GM19372 (cell line): ENCODE data around the gene HMX2.
"Not testable (repeated sequence)": the region's sequence is repeated elsewhere in the genome, so short reads cannot be mapped to it uniquely, and the experiment has no call there.

Experiments used
- ATAC-seq: cut with Tn5 transposase; IDR thresholded peaks from one replicate; pipeline ENCODE4 v1.9.1; 2021; ENCODE audit warnings: mild to moderate bottlenecking, low read depth, moderate library complexity; ENCODE audit not compliant: unreplicated experiment

HMX2 gene

DNA sequence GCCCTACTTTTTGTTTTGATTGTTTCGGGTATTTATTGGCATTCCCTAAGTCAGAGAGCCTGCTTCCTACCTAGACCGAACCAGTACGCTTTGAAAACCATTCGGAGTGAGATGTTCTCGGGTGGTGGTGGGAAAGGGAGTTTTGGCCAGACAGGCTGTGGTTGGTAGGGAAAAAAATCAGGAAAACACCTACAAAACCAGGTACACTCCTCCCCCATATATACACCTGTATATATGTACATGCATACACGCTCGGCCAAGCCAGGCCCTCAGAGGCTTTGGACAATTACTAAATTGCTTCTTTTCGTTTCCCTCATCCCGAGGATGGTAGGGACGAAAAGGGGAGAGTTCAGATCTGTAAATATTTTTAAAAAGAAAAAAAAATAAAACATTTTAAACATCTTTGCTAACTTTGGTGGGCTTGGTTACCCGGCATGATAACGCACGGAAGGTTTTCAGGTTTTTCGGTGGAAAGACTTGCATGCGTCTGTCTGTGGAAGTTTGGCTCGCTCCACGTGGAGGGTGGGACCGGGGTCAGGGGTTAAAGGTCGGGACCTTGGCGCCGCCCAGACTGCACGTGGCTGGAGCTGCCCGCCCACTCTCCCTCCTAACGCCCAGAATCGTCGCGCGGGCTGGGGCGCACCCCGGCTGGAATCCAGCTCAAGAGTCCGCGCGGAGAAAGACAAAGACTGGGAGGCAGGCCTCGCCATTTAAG lies 2.5 kb downstream of the HMX2 start:
- ATAC-seq = no peak

- no peak for ATAC-seq
Observed at GRCh38 chr10:123150986-123151736, 3.2 kb downstream of the HMX2 start.

- ATAC-seq = no peak
Observed at GRCh38 chr10:123151737-123152135, 3.8 kb downstream of the HMX2 start.

- no peak for ATAC-seq
Observed at GRCh38 chr10:123153486-123154091, 5.7 kb downstream of the HMX2 start.

- ATAC-seq = peak; percentile 92
Observed at GRCh38 chr10:123154092-123154710, 6.3 kb downstream of the HMX2 start, which contains the start of gene BUB3. TSS of gene BUB3 (plus strand) at chr10:123154402. CDS start at chr10:123154918, 516 bp downstream.

DNA sequence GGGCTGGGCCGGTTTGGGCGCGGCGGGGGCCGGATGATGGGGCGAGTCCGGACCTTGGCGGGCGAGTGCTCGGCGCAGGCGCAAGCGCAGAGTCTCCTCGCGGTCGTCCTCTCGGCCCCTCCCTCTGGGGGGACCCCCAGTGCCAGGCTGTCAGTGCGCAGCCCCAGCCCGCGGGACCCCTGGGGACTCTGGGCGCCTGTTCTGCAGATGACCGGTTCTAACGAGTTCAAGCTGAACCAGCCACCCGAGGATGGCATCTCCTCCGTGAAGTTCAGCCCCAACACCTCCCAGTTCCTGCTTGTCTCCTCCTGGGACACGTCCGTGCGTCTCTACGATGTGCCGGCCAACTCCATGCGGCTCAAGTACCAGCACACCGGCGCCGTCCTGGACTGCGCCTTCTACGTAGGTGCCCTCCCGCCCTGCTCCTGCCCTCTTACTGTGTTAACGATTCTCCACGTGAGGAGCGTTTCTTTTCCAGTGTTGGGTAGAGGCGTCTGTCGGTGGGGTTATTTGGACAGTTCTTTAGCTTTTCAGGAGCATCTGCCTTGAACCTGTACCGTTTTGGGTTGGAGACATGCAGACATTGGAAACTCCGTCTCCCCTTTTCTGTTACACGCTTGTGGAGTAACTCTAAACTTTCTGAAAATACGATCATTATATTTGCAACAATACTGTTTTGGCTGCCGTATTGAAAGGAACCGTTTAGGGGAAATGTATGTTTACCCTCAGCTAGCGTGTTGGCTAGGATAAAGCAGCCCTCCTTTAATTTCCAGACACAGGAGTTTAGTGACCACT lies 7.0 kb downstream of the HMX2 start:
- ATAC-seq = peak; percentile 46

- no peak for ATAC-seq
Observed at GRCh38 chr10:123156078-123156477, 8.1 kb downstream of the HMX2 start.

DNA sequence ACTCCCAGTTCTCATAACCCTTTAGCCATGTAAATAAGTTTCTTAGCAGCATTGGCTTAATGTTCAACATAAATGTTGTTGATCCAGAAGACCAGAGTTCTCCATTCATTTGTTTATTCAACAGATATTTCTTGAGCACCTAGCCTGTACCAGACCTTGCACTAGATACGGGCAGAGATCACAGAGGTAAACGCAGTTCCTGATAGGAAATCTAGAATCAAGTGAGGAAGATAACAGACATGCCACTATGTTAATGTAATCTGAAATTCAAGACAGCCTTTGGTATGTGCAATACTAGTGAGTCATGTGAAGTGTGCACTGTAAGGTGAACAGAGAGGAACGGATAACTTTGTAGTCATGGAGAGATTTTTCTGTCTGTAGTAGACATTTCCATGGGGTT lies 9.3 kb downstream of the HMX2 start:
- no peak for ATAC-seq

DNA sequence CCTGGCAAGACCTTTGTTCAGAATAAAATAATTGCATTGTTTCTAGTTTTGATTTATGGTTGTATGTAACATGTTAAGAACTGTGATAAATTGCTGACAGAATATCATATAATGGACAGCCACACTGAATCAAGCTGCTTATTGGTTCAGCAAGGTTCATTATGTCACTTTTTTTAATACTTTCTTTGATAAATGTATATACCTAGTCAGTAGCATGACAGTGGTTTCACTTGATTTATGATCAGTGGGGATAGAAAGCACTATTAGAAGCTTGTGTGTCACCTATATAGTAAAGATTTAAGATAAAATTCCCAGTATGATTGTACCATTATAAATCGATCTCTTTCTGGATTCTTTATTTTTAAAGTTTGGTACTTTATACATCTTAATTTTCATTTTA lies 10.7 kb downstream of the HMX2 start:
- no peak for ATAC-seq

- no peak for ATAC-seq
Observed at GRCh38 chr10:123160311-123160980, 12.5 kb downstream of the HMX2 start.

- no peak for ATAC-seq
Observed at GRCh38 chr10:123164319-123164718, 16.4 kb downstream of the HMX2 start.

- ATAC-seq = no peak
Observed at GRCh38 chr10:123165445-123166072, 17.6 kb downstream of the HMX2 start.

DNA sequence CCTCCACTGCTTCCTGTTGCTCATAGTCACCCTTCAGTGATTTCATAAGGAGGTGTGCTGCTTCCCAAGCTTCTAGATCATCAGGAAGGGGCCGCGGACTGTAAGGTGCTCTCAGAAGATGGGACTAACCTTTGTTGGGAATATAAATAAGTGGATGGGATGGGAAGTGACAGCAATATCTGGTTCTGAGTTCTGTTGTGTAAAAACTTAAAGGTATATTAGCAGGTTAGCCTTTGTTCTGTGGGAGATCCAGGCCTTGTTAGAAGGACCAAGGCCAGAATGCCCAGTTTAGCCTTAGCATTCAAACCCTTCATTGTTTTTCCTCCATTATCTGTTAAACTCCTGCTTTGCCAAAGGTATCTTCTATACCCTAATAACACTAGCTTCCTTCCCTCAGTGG lies 18.7 kb downstream of the HMX2 start:
- no peak for ATAC-seq

DNA sequence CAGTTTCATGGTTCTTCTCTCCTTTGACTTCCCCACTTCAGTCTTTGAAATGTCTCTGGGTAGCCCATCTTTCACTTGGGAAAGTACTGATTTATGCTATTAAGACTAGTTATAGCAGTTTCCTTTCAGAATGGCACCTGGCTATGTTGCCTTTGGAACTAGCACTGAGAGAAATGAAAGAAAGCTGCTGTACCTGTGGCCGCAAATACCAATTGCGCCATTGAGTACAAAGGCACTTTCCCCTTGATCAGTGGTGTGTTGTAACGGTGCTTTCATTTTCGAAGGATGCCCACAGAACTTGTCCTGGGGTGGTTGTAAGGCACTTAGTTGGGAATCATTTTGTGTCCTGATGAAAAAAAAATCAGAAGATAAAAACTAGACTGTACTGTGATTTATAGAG lies 23.0 kb downstream of the HMX2 start:
- ATAC-seq = no peak

- not testable (repeated sequence) for ATAC-seq
Observed at GRCh38 chr10:123171616-123172015, 23.7 kb downstream of the HMX2 start.

GRCh38 chr10:123175389-123176387 lies 27.8 kb downstream of the HMX2 start:
- no peak for ATAC-seq

- ATAC-seq = not testable (repeated sequence)
Observed at GRCh38 chr10:123178390-123178789, 30.5 kb downstream of the HMX2 start.
